HG03342 (cell line): ENCODE measurements around the gene ZNF335.

Experiments used
- ATAC-seq: cut with Tn5 transposase; IDR thresholded peaks from one replicate; pipeline ENCODE4 v1.9.1; 2021; ENCODE audit warnings: mild to moderate bottlenecking, moderate library complexity; ENCODE audit not compliant: unreplicated experiment

Gene ZNF335

GRCh38 chr20:45952861-45953260 is 19.1 kb downstream of the ZNF335 start:
- no peak for ATAC-seq

- no peak for ATAC-seq
Measured at GRCh38 chr20:45951925-45952834, 19.8 kb downstream of the ZNF335 start.

GRCh38 chr20:45950330-45950646 is 21.7 kb downstream of the ZNF335 start:
- no peak for ATAC-seq

- no peak for ATAC-seq
Measured at GRCh38 chr20:45949542-45950329, 22.3 kb downstream of the ZNF335 start.

GRCh38 chr20:45948742-45949541 is 23.1 kb downstream of the ZNF335 start:
- no peak for ATAC-seq

GRCh38 chr20:45948261-45948733 is 23.7 kb downstream of the ZNF335 start:
- ATAC-seq = no peak

GRCh38 chr20:45947110-45947866 is 24.7 kb downstream of the ZNF335 start:
- ATAC-seq = no peak

GRCh38 chr20:45946149-45946970 is 25.6 kb downstream of the ZNF335 start:
- no peak for ATAC-seq

- ATAC-seq = no peak
Measured at GRCh38 chr20:45945678-45946148, 26.3 kb downstream of the ZNF335 start.

- no peak for ATAC-seq
Measured at GRCh38 chr20:45944965-45945677, 26.9 kb downstream of the ZNF335 start.

GRCh38 chr20:45944151-45944964 is 27.6 kb downstream of the ZNF335 start:
- no peak for ATAC-seq

GRCh38 chr20:45943613-45944012 is 28.4 kb downstream of the ZNF335 start:
- ATAC-seq = no peak

GRCh38 chr20:45940469-45940868 is 31.5 kb downstream of the ZNF335 start:
- ATAC-seq = no peak

GRCh38 chr20:45940053-45940452 is 31.9 kb downstream of the ZNF335 start:
- ATAC-seq = no peak

GRCh38 chr20:45938727-45939438 is 33.1 kb downstream of the ZNF335 start:
- no peak for ATAC-seq

GRCh38 chr20:45937765-45938164 is 34.2 kb downstream of the ZNF335 start:
- no peak for ATAC-seq

GRCh38 chr20:45935416-45936046 is 36.5 kb downstream of the ZNF335 start:
- ATAC-seq = no peak
